Measurements from ENCODE around the gene SCARB2. TPM values are rescaled to one million over a fixed set of nuclear protein-coding genes. Genes with fewer than 3 reads are reported as not detected.
A peak's percentile ranks its signal among the peaks of the same experiment; 100 is the strongest.

SCARB2 gene
- total RNA-seq, 1 donor from 2014 or later = 166 TPM

- no peaks in the 10 kb centered on the region for H3K36me3 ChIP-seq
- H3K4me1 ChIP-seq = peaks cover 89% of the 10 kb centered on the region
- intact Hi-C loops (cut with DNase I) = no loop called here
- H3K9me3 ChIP-seq = no peaks in the 10 kb centered on the region
- peak overlapping the region; percentile 97 for H3K27ac ChIP-seq
- TF ChIP-seq CTCF (IDR thresholded peaks at IDR 0.05) = no peak
- H3K4me3 ChIP-seq = peak overlapping the region; percentile 68
- no peaks in the 10 kb centered on the region for H3K27me3 ChIP-seq (ENCODE audit: low read depth)
- ATAC-seq (no peak), DNase-seq (no peak)
Measured at GRCh38 chr4:76210452-76210851, 3.2 kb downstream of the SCARB2 start.

- ATAC-seq (no peak), DNase-seq (no peak)
- H3K36me3 ChIP-seq = no peaks in the 10 kb centered on the region
- no peak for TF ChIP-seq CTCF (IDR thresholded peaks at IDR 0.05)
- no peaks in the 10 kb centered on the region for H3K9me3 ChIP-seq
- H3K27me3 ChIP-seq (ENCODE audit: low read depth) = no peaks in the 10 kb centered on the region
- peaks cover 85% of the 10 kb centered on the region for H3K4me1 ChIP-seq
- intact Hi-C loops (cut with DNase I) = no loop called here
- H3K4me3 ChIP-seq = peak overlapping the region; percentile 68
- H3K27ac ChIP-seq = peak overlapping the region; percentile 97
Measured at GRCh38 chr4:76209881-76210280, 3.7 kb downstream of the SCARB2 start.

GRCh38 chr4:76208005-76208765, 5.4 kb downstream of the SCARB2 start:
- Histone ChIP-seq H3K27ac (peak overlapping the region; percentile 97), H3K27me3 (ENCODE audit: low read depth) (no peaks in the 10 kb centered on the region), H3K4me3 (peak overlapping the region; percentile 37), H3K36me3 (no peaks in the 10 kb centered on the region), H3K9me3 (no peaks in the 10 kb centered on the region), H3K4me1 (peaks cover 91% of the 10 kb centered on the region)
- ATAC-seq = peak; percentile 87 to 93
- intact Hi-C loops (cut with DNase I) = no loop called here
- TF ChIP-seq CTCF (IDR thresholded peaks at IDR 0.05) = no peak
- peak; percentile 77 for DNase-seq

- intact Hi-C loops (cut with DNase I) = no loop called here
- ATAC-seq = no peak
- H3K27me3 ChIP-seq (ENCODE audit: low read depth) = no peaks in the 10 kb centered on the region
- H3K27ac ChIP-seq = peak overlapping the region; percentile 97
- H3K36me3 ChIP-seq = no peaks in the 10 kb centered on the region
- H3K4me3 ChIP-seq = peak overlapping the region; percentile 37
- H3K9me3 ChIP-seq = no peaks in the 10 kb centered on the region
- peaks cover 94% of the 10 kb centered on the region for H3K4me1 ChIP-seq
- no peak for DNase-seq
- no peak for TF ChIP-seq CTCF (IDR thresholded peaks at IDR 0.05)
Measured at GRCh38 chr4:76207549-76207948, 6.1 kb downstream of the SCARB2 start.

GRCh38 chr4:76206222-76206942, 7.2 kb downstream of the SCARB2 start:
- no peak for TF ChIP-seq CTCF (IDR thresholded peaks at IDR 0.05)
- DNase-seq = no peak
- no peak overlapping the region for H3K4me3 ChIP-seq
- no peaks in the 10 kb centered on the region for H3K36me3 ChIP-seq
- no peaks in the 10 kb centered on the region for H3K9me3 ChIP-seq
- no peaks in the 10 kb centered on the region for H3K27me3 ChIP-seq (ENCODE audit: low read depth)
- no peak for ATAC-seq
- peak overlapping the region; percentile 47 for H3K27ac ChIP-seq
- H3K4me1 ChIP-seq = peaks cover 90% of the 10 kb centered on the region
- intact Hi-C loops (cut with DNase I) = no loop called here
